ENCODE measurements around the gene GRAP2. TPM values are rescaled to one million over a fixed set of nuclear protein-coding genes. Genes with fewer than 3 reads are reported as not detected.

The GRAP2 gene
- total RNA-seq, 1 donor: not detected

- Histone ChIP-seq H3K9me3 (ENCODE audit: low read depth, low read length) (no peaks in the 10 kb centered on the region), H3K4me3 (ENCODE audit: insufficient read depth, low read length) (no peak overlapping the region), H3K27ac (ENCODE audit: low read depth, low read length) (no peak overlapping the region), H2AFZ (ENCODE audit: low read length) (no peak overlapping the region), H3K4me2 (ENCODE audit: insufficient read depth, low read length) (no peak overlapping the region), H3K36me3 (ENCODE audit: insufficient read depth, low read length) (no peaks in the 10 kb centered on the region), H3K27me3 (ENCODE audit: insufficient read depth, low read length) (peaks cover 19% of the 10 kb centered on the region), H3K4me1 (ENCODE audit: insufficient read depth, low read length) (no peaks in the 10 kb centered on the region), H3K79me2 (ENCODE audit: insufficient read depth, low read length) (no peaks in the 10 kb centered on the region), H4K20me1 (ENCODE audit: insufficient read depth, low read length) (no peaks in the 10 kb centered on the region)
- DNase-seq (ENCODE audit: insufficient read length, low spot score, missing footprints): no peak
- no peak for TF ChIP-seq CTCF (IDR thresholded peaks at IDR 0.05; ENCODE audit: extremely low read depth, low read depth, low read length)
Observed at GRCh38 chr22:39913886-39914285, 13.0 kb downstream of the GRAP2 start.

- peaks cover 19% of the 10 kb centered on the region for H3K27me3 ChIP-seq (ENCODE audit: insufficient read depth, low read length)
- H3K9me3 ChIP-seq (ENCODE audit: low read depth, low read length): no peaks in the 10 kb centered on the region
- no peaks in the 10 kb centered on the region for H3K4me1 ChIP-seq (ENCODE audit: insufficient read depth, low read length)
- H3K36me3 ChIP-seq (ENCODE audit: insufficient read depth, low read length): no peaks in the 10 kb centered on the region
- H2AFZ ChIP-seq (ENCODE audit: low read length): no peak overlapping the region
- no peak overlapping the region for H3K27ac ChIP-seq (ENCODE audit: low read depth, low read length)
- H3K79me2 ChIP-seq (ENCODE audit: insufficient read depth, low read length): no peaks in the 10 kb centered on the region
- no peak for DNase-seq (ENCODE audit: insufficient read length, low spot score, missing footprints)
- TF ChIP-seq CTCF (IDR thresholded peaks at IDR 0.05; ENCODE audit: extremely low read depth, low read depth, low read length): no peak
- no peaks in the 10 kb centered on the region for H4K20me1 ChIP-seq (ENCODE audit: insufficient read depth, low read length)
- no peak overlapping the region for H3K4me3 ChIP-seq (ENCODE audit: insufficient read depth, low read length)
- H3K4me2 ChIP-seq (ENCODE audit: insufficient read depth, low read length): no peak overlapping the region
Observed at GRCh38 chr22:39914584-39914983, 13.7 kb downstream of the GRAP2 start.

GRCh38 chr22:39915295-39915726 is 14.4 kb downstream of the GRAP2 start:
- Histone ChIP-seq H3K79me2 (ENCODE audit: insufficient read depth, low read length) (no peaks in the 10 kb centered on the region), H3K27me3 (ENCODE audit: insufficient read depth, low read length) (peaks cover 21% of the 10 kb centered on the region)

GRCh38 chr22:39916496-39916895 is 15.6 kb downstream of the GRAP2 start:
- peaks cover 21% of the 10 kb centered on the region for H3K27me3 ChIP-seq (ENCODE audit: insufficient read depth, low read length)
- H3K9me3 ChIP-seq (ENCODE audit: low read depth, low read length): no peaks in the 10 kb centered on the region
- H3K36me3 ChIP-seq (ENCODE audit: insufficient read depth, low read length): no peaks in the 10 kb centered on the region
- no peaks in the 10 kb centered on the region for H3K79me2 ChIP-seq (ENCODE audit: insufficient read depth, low read length)
- no peak overlapping the region for H3K27ac ChIP-seq (ENCODE audit: low read depth, low read length)
- no peaks in the 10 kb centered on the region for H3K4me1 ChIP-seq (ENCODE audit: insufficient read depth, low read length)
- no peak for DNase-seq (ENCODE audit: insufficient read length, low spot score, missing footprints)
- no peak overlapping the region for H3K4me3 ChIP-seq (ENCODE audit: insufficient read depth, low read length)
- no peak for TF ChIP-seq CTCF (IDR thresholded peaks at IDR 0.05; ENCODE audit: extremely low read depth, low read depth, low read length)
- no peak overlapping the region for H3K4me2 ChIP-seq (ENCODE audit: insufficient read depth, low read length)
- no peaks in the 10 kb centered on the region for H4K20me1 ChIP-seq (ENCODE audit: insufficient read depth, low read length)
- H2AFZ ChIP-seq (ENCODE audit: low read length): no peak overlapping the region

More at GRCh38 chr22:39915295-39915726, 14.4 kb downstream of the GRAP2 start:
- no peaks in the 10 kb centered on the region for H3K4me1 ChIP-seq (ENCODE audit: insufficient read depth, low read length)
- H3K4me3 ChIP-seq (ENCODE audit: insufficient read depth, low read length): no peak overlapping the region
- DNase-seq (ENCODE audit: insufficient read length, low spot score, missing footprints): no peak
- H3K9me3 ChIP-seq (ENCODE audit: low read depth, low read length): no peaks in the 10 kb centered on the region
- no peaks in the 10 kb centered on the region for H4K20me1 ChIP-seq (ENCODE audit: insufficient read depth, low read length)
- no peak overlapping the region for H3K4me2 ChIP-seq (ENCODE audit: insufficient read depth, low read length)
- H2AFZ ChIP-seq (ENCODE audit: low read length): no peak overlapping the region
- H3K36me3 ChIP-seq (ENCODE audit: insufficient read depth, low read length): no peaks in the 10 kb centered on the region
- no peak for TF ChIP-seq CTCF (IDR thresholded peaks at IDR 0.05; ENCODE audit: extremely low read depth, low read depth, low read length)
- no peak overlapping the region for H3K27ac ChIP-seq (ENCODE audit: low read depth, low read length)
